PC-9 (cell line): ENCODE measurements around the gene MBP.

Experiments
- CTCF ChIP-seq: fragments of 200-600 bp; sonication (generic); conservative IDR thresholded peaks from 2 replicates; pipeline ENCODE4 v1.6.1; 2017; ENCODE audit warnings: mixed run types, antibody characterized with exemption, mild to moderate bottlenecking, moderate library complexity
- EZH2 ChIP-seq: fragments of 200-600 bp; sonication (generic); IDR thresholded peaks from 2 replicates; pipeline ENCODE4 v1.8.0; 2017; ENCODE audit warnings: antibody characterized with exemption, low read depth

GRCh38 chr18:77046994-77047393 lies 85.6 kb downstream of the MBP start:
- TF ChIP-seq CTCF (no peak), EZH2 (no peak)
